Cardiac septum (tissue), 1 donor: Measurements from ENCODE around the gene FOXR1. TPM values are rescaled to one million over a fixed set of nuclear protein-coding genes. Genes with fewer than 3 reads are reported as not detected.
"Not testable (repeated sequence)": the region's sequence is repeated elsewhere in the genome, so short reads cannot be mapped to it uniquely, and the experiment has no call there.

Source experiments
- DNase-seq: peaks from one replicate; pipeline ENCODE4 v3.0.0-alpha.2; 2020; ENCODE audit warnings: low spot score
- intact Hi-C: fragments of 100-400 bp; cut with DNase I; formaldehyde crosslinking; loops from one replicate; pipeline ENCODE4 v1.14.0; 2022
- total RNA-seq: library from RNA; stranded (reverse); fragmentation: NEBNext Ultra II Directional; extraction: Animal tissue kit (Norgen Biotek cat#: 25700); gene quantifications from one replicate; pipeline ENCODE4 v1.2.1, GENCODE V29; 2021
- donor health status: DM: no; HTN: no; CAD: no.

Gene FOXR1
- total RNA-seq, 1 donor from 2014 or later: not detected

- intact Hi-C loops: no loop called here
- DNase-seq: no peak
These were observed 13.3 kb downstream of the FOXR1 start for GRCh38 chr11:118984825-118985224.

- intact Hi-C loops: no loop called here
These were observed 16.7 kb downstream of the FOXR1 start for GRCh38 chr11:118988280-118988679.

GRCh38 chr11:118991486-118992038 lies 20.0 kb downstream of the FOXR1 start:
- intact Hi-C loops: not testable (repeated sequence)
- DNase-seq: peak; percentile 46

More at GRCh38 chr11:118988280-118988679, 16.7 kb downstream of the FOXR1 start:
- no peak for DNase-seq

- DNase-seq: no peak
- intact Hi-C loops: no loop called here
These were observed 25.5 kb downstream of the FOXR1 start for GRCh38 chr11:118996926-118997626.

- intact Hi-C loops: loop anchor here (1.0 kb wide), 1 partner anchor 20 kb away; the partner anchor contains the start of genes RPS25 and TRAPPC4
- peak; percentile 99 for DNase-seq
These were observed 26.2 kb downstream of the FOXR1 start, which contains the start of gene CENATAC for GRCh38 chr11:118997627-118998387. CENATAC (plus strand) TSS chr11:118998138; CDS start chr11:118998198, 60 bp downstream.

GRCh38 chr11:118998388-118998717 lies 26.8 kb downstream of the FOXR1 start:
- DNase-seq: no peak
- intact Hi-C loops: loop anchor here (1.0 kb wide), 1 partner anchor 20 kb away; the partner anchor contains the start of genes RPS25 and TRAPPC4

GRCh38 chr11:118998822-118999221 lies 27.3 kb downstream of the FOXR1 start:
- no peak for DNase-seq
- intact Hi-C loops: loop anchor here (1.0 kb wide), 1 partner anchor 19 kb away; the partner anchor contains the start of genes RPS25 and TRAPPC4

GRCh38 chr11:119000906-119001305 lies 29.3 kb downstream of the FOXR1 start:
- intact Hi-C loops: no loop called here
- DNase-seq: no peak

GRCh38 chr11:119006656-119007055 lies 35.1 kb downstream of the FOXR1 start:
- intact Hi-C loops: no loop called here
- DNase-seq: no peak

- DNase-seq: no peak
- intact Hi-C loops: no loop called here
These were observed 40.0 kb downstream of the FOXR1 start for GRCh38 chr11:119011476-119012053.

GRCh38 chr11:119012629-119013170 lies 41.1 kb downstream of the FOXR1 start:
- intact Hi-C loops: no loop called here
- no peak for DNase-seq

- DNase-seq: no peak
- intact Hi-C loops: no loop called here
These were observed 42.8 kb downstream of the FOXR1 start for GRCh38 chr11:119014209-119014924.

- DNase-seq: no peak
- intact Hi-C loops: no loop called here
These were observed 43.6 kb downstream of the FOXR1 start for GRCh38 chr11:119015054-119015611.

GRCh38 chr11:119016216-119017009 lies 44.9 kb downstream of the FOXR1 start:
- DNase-seq: no peak
- intact Hi-C loops: no loop called here

- DNase-seq, intact Hi-C loops: not testable (repeated sequence)
These were observed 45.8 kb downstream of the FOXR1 start for GRCh38 chr11:119017377-119017776.

GRCh38 chr11:119018074-119018938 lies 46.7 kb downstream of the FOXR1 start, which contains the start of the genes RPS25 and TRAPPC4:
RPS25 (minus strand) TSS chr11:119018343; CDS start chr11:119018284, 59 bp downstream.
TRAPPC4 (plus strand) TSS chr11:119018766; CDS start chr11:119018796, 30 bp downstream.
- peak; percentile 98 for DNase-seq
- intact Hi-C loops: loop anchor here (1.0 kb wide), 2 partner anchors 12 to 20 kb away; partner anchors contain the start of genes CENATAC and SLC37A4

- intact Hi-C loops: no loop called here
- DNase-seq: no peak
These were observed 48.4 kb downstream of the FOXR1 start for GRCh38 chr11:119019996-119020395.
